PC-9 (cell line): ENCODE data around the gene CAMTA1. TPM values are rescaled to one million over a fixed set of nuclear protein-coding genes. Genes with fewer than 3 reads are reported as not detected.

ENCODE experiments used
- BruUV-seq: library from RNA; stranded (reverse); fragments of 400-500 nt; replicated peaks from 2 replicates; lab custom pipeline; 2021; lab: Mats Ljungman, UMichigan
- CTCF ChIA-PET: fragments of 300-600 bp; sonication (Branson Sonifier 250); formaldehyde crosslinking; loops from one replicate; lab custom pipeline; 2022; ENCODE audit warnings: antibody characterized with exemption; lab: Charles Lee
- POLR2A ChIA-PET: fragments of 300-600 bp; sonication (Branson Sonifier 250); formaldehyde crosslinking; loops from one replicate; lab custom pipeline; 2022; ENCODE audit warnings: antibody characterized with exemption; ENCODE audit not compliant: unreplicated experiment; lab: Charles Lee
- DNase-seq, 2 experiments: peaks; one replicate each; pipeline versions ENCODE4 v3.0.0 to v3.0.0-alpha.2; 2015 to 2022; ENCODE audit warnings: mixed read lengths in 1 of 2
- H2AFZ ChIP-seq: fragments of 200-600 bp; sonication (generic); 2 replicates; pipeline ENCODE4 v1.8.1; 2017; ENCODE audit warnings: antibody characterized with exemption
- H3F3A ChIP-seq: fragments of 200-600 bp; sonication (generic); 2 replicates; pipeline ENCODE4 v1.8.1; 2017; ENCODE audit warnings: antibody characterized with exemption, mild to moderate bottlenecking, low read depth; ENCODE audit not compliant: insufficient read depth
- H3K27ac ChIP-seq: fragments of 200-600 bp; sonication (generic); 2 replicates; pipeline ENCODE4 v1.6.1; 2016; ENCODE audit warnings: mixed run types
- H3K27me3 ChIP-seq: fragments of 200-600 bp; sonication (generic); 2 replicates; pipeline ENCODE4 v1.6.1; 2016; ENCODE audit warnings: low read depth, mixed run types; ENCODE audit not compliant: insufficient read depth
- H3K36me3 ChIP-seq: fragments of 200-600 bp; sonication (generic); 2 replicates; pipeline ENCODE4 v1.6.1; 2016; ENCODE audit warnings: low read depth, mixed run types
- H3K4me1 ChIP-seq: fragments of 200-600 bp; sonication (generic); replicated peaks from 2 replicates; pipeline ENCODE4 v1.6.1; 2016; ENCODE audit warnings: mixed run types; ENCODE audit not compliant: insufficient read depth
- H3K4me2 ChIP-seq: fragments of 200-600 bp; sonication (generic); 2 replicates; pipeline ENCODE4 v1.6.1; 2017; ENCODE audit warnings: mixed run types
- H3K4me3 ChIP-seq: fragments of 200-600 bp; sonication (generic); 2 replicates; pipeline ENCODE4 v1.6.1; 2016; ENCODE audit warnings: mixed run types
- H3K79me2 ChIP-seq: fragments of 200-600 bp; sonication (generic); 2 replicates; pipeline ENCODE4 v1.6.1; 2017; ENCODE audit warnings: low read depth, mixed run types
- H3K9me2 ChIP-seq: fragments of 200-600 bp; sonication (generic); 2 replicates; pipeline ENCODE4 v1.8.1; 2017; ENCODE audit warnings: mild to moderate bottlenecking; ENCODE audit not compliant: insufficient read depth
- H3K9me3 ChIP-seq: fragments of 200-600 bp; sonication (generic); 2 replicates; pipeline ENCODE4 v1.8.1; 2016; ENCODE audit warnings: low read depth; ENCODE audit not compliant: insufficient read depth
- H4K20me1 ChIP-seq: fragments of 200-600 bp; sonication (generic); 2 replicates; pipeline ENCODE4 v1.8.1; 2017; ENCODE audit not compliant: insufficient read depth
- CTCF ChIP-seq: fragments of 200-600 bp; sonication (generic); conservative IDR thresholded peaks from 2 replicates; pipeline ENCODE4 v1.6.1; 2017; ENCODE audit warnings: mixed run types, antibody characterized with exemption, mild to moderate bottlenecking, moderate library complexity
- EZH2 ChIP-seq: fragments of 200-600 bp; sonication (generic); IDR thresholded peaks from 2 replicates; pipeline ENCODE4 v1.8.0; 2017; ENCODE audit warnings: antibody characterized with exemption, low read depth
- intact Hi-C: fragments of 100-400 bp; cut with micrococcal nuclease; formaldehyde crosslinking; loops from one replicate; pipeline ENCODE4 v1.10.0; 2022; ENCODE audit not compliant: unreplicated experiment
- total RNA-seq: library from RNA; stranded (reverse); gene quantifications from 2 replicates; pipeline ENCODE4 v1.2.3, GENCODE V29; 2021

The CAMTA1 gene
- total RNA-seq, 1 experiment from 2014 or later = 72.3 TPM

DNA sequence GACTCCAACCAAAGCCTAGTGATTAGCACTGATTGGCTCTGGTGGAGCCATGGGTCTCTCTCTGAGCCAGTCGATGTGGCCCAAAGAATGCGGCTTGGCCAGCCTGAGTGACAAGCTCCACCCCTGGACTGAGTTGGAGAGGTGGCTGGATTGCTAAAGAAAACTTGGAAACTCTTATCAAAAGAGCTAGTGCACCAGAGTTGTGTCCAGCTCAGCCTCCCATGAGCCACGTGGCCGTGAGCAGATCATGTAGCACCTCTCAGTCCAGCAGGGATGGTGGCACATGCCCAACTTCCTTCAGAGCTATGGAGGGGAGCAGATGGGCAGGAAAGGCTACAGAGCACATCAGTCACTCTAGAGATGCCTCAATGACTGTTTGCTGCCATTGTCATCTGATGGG is 843.0 kb downstream of the CAMTA1 start:
- no peak overlapping the region for H2AFZ ChIP-seq
- ChIA-PET POLR2A (no interaction called here), CTCF (no interaction called here)
- DNase-seq = no peak
- no peak overlapping the region for H3K4me2 ChIP-seq
- no peak for TF ChIP-seq EZH2
- TF ChIP-seq CTCF = no peak
- H3K27me3 ChIP-seq = peaks cover 81% of the 10 kb centered on the region
- H3K4me1 ChIP-seq = no peaks in the 10 kb centered on the region
- H3K9me2 ChIP-seq = no peaks in the 10 kb centered on the region
- no peaks in the 10 kb centered on the region for H3K9me3 ChIP-seq
- intact Hi-C loops = no loop called here
- no peaks in the 10 kb centered on the region for H3K79me2 ChIP-seq
- no peaks in the 10 kb centered on the region for H3K36me3 ChIP-seq
- no TSS peak for BruUV-seq
- no peak overlapping the region for H3K27ac ChIP-seq
- no peaks in the 10 kb centered on the region for H4K20me1 ChIP-seq
- no peak overlapping the region for H3K4me3 ChIP-seq
- H3F3A ChIP-seq = no peaks in the 10 kb centered on the region

- H2AFZ ChIP-seq = no peak overlapping the region
- H3F3A ChIP-seq = no peaks in the 10 kb centered on the region
- no peaks in the 10 kb centered on the region for H4K20me1 ChIP-seq
- H3K4me1 ChIP-seq = no peaks in the 10 kb centered on the region
- ChIA-PET CTCF (no interaction called here), POLR2A (no interaction called here)
- no peaks in the 10 kb centered on the region for H3K79me2 ChIP-seq
- BruUV-seq = no TSS peak
- no peaks in the 10 kb centered on the region for H3K9me3 ChIP-seq
- DNase-seq = no peak
- H3K36me3 ChIP-seq = no peaks in the 10 kb centered on the region
- peaks cover 80% of the 10 kb centered on the region for H3K27me3 ChIP-seq
- intact Hi-C loops = no loop called here
- no peak overlapping the region for H3K4me3 ChIP-seq
- H3K4me2 ChIP-seq = no peak overlapping the region
- no peaks in the 10 kb centered on the region for H3K9me2 ChIP-seq
- TF ChIP-seq EZH2 = no peak
- no peak for TF ChIP-seq CTCF
- no peak overlapping the region for H3K27ac ChIP-seq
Observed at GRCh38 chr1:7629011-7629410, 843.8 kb downstream of the CAMTA1 start.

DNA sequence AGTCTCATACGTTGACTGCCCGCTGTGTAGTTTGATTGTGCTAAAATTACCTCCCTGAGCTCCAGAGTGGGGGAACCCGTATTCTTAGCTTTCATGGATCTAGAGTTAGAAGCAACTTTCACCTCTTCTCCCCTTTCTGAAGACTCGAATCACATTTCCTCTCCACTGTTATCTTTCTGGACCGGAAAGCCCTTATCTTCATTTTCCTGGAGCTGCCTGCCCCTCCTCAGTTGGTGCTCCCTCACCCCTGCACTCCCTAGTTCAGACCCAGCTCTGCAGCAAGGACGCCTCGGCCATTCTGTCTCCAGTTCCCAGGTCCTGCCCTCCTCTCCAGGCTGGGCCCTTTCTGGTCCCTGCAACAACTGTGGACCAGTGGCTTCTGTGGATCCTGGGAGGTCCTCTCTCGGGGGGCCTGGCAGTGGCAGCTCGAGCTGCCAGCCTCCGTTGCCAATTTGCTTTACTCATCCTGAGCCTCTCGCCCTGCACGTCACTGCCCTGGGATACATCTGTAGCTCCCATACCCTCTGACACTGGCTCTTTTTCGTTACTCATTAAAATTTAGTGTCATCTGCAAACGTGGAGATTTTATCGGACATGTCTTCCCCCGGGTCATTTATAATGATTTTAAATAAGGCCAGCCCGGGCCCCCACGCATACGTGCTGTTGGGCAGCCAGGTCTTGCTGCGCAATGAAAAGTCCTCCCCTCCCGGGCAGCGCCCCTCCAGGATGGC is 844.4 kb downstream of the CAMTA1 start:
- Histone ChIP-seq H3K4me3 (no peak overlapping the region), H3K9me3 (no peaks in the 10 kb centered on the region), H3K27ac (no peak overlapping the region), H4K20me1 (no peaks in the 10 kb centered on the region), H3K36me3 (no peaks in the 10 kb centered on the region), H2AFZ (no peak overlapping the region), H3K79me2 (no peaks in the 10 kb centered on the region), H3F3A (no peaks in the 10 kb centered on the region), H3K9me2 (no peaks in the 10 kb centered on the region), H3K4me1 (no peaks in the 10 kb centered on the region), H3K27me3 (peaks cover 80% of the 10 kb centered on the region), H3K4me2 (no peak overlapping the region)
- CTCF ChIA-PET = no interaction called here
- no peak for DNase-seq
- intact Hi-C loops = no loop called here
- POLR2A ChIA-PET = no interaction called here
- BruUV-seq = no TSS peak
- TF ChIP-seq EZH2 (no peak), CTCF (no peak)
